ENCODE data around the gene MCC.

MCC gene

DNA sequence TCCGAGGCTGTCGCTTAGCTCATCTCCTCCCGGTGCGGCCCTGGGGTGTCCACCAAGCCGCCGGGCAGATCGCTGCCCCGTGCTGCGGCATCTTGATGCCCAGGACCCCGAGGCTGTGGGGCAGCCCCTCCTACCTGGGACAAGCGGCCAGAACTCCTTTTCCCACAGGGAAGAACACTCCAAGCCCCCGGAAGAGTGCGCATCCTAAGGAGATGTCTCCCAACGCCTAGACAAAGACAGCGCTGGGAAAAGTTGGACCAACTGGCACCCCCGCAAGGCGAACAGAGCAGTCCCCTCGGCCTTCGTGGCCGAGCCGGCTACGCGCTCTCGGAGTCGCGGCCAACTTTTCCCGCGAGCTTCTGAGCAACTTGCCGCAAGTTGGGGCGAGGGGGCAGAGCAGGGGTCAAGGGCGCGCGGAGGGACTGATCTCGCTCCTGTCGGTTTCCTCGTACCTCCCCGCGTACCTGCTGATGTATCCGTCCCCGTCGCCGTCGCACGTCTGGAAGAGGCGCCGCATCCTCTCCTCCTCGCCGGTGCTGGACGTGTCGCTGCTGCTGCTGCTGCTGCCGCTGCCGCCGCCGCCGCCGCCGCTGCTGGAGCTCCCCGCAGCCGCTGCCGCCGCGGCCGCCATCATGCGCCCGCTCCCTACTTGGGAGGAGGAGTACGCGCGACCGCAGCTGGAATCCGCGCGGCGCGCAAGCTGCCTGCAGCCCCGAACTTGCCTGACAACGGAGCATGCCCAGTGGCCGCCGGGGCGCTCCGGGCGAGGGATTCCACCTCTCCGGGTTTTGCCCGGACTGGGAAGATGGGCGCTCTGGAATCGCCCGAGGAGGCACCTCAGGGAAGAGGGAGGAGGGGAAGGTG, at the start of gene MCC:
Gene MCC (minus strand): TSS at position 673 of the 864 bp plus-strand sequence.
- Histone ChIP-seq H3K9me2 (replicated peaks; ENCODE audit: insufficient read depth, low read length) (no peaks in the 10 kb centered on the region), H3K27ac (ENCODE audit: low read depth, low read length) (no peak within 1 kb of the TSS), H3K27me3 (ENCODE audit: low read length) (no peaks in the 10 kb centered on the region), H3K9ac (ENCODE audit: low read length) (no peak within 1 kb of the TSS), H3K4me3 (ENCODE audit: insufficient read depth, low read length, poor library complexity, severe bottlenecking) (no peak within 1 kb of the TSS), H4K20me1 (ENCODE audit: low read depth, low read length) (no peaks in the 10 kb centered on the region), H3F3A (ENCODE audit: insufficient read depth) (no peaks in the 10 kb centered on the region), H2AFZ (ENCODE audit: low read depth, low read length, severe bottlenecking) (no peak within 1 kb of the TSS), H3K79me2 (ENCODE audit: insufficient read depth, low read length) (no peaks in the 10 kb centered on the region), H3K9me3 (ENCODE audit: insufficient read depth, low read length) (peaks cover 6% of the 10 kb centered on the region; the same call in 1 of the 2 replicates), H3K4me2 (ENCODE audit: low read depth, low read length, poor library complexity, severe bottlenecking) (no peak within 1 kb of the TSS), H3K36me3 (ENCODE audit: low read length) (no peaks in the 10 kb centered on the region)
- TF ChIP-seq, protein P1, sequence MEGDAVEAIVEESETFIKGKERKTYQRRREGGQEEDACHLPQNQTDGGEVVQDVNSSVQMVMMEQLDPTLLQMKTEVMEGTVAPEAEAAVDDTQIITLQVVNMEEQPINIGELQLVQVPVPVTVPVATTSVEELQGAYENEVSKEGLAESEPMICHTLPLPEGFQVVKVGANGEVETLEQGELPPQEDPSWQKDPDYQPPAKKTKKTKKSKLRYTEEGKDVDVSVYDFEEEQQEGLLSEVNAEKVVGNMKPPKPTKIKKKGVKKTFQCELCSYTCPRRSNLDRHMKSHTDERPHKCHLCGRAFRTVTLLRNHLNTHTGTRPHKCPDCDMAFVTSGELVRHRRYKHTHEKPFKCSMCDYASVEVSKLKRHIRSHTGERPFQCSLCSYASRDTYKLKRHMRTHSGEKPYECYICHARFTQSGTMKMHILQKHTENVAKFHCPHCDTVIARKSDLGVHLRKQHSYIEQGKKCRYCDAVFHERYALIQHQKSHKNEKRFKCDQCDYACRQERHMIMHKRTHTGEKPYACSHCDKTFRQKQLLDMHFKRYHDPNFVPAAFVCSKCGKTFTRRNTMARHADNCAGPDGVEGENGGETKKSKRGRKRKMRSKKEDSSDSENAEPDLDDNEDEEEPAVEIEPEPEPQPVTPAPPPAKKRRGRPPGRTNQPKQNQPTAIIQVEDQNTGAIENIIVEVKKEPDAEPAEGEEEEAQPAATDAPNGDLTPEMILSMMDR (IDR thresholded peaks at IDR 0.05; ENCODE audit: insufficient read depth, low read length, poor library complexity, severe bottlenecking), result no peak
- TF ChIP-seq EZH2phosphoT487 (conservative IDR thresholded peaks at IDR 0.05; ENCODE audit: low read length), result no peak

DNA sequence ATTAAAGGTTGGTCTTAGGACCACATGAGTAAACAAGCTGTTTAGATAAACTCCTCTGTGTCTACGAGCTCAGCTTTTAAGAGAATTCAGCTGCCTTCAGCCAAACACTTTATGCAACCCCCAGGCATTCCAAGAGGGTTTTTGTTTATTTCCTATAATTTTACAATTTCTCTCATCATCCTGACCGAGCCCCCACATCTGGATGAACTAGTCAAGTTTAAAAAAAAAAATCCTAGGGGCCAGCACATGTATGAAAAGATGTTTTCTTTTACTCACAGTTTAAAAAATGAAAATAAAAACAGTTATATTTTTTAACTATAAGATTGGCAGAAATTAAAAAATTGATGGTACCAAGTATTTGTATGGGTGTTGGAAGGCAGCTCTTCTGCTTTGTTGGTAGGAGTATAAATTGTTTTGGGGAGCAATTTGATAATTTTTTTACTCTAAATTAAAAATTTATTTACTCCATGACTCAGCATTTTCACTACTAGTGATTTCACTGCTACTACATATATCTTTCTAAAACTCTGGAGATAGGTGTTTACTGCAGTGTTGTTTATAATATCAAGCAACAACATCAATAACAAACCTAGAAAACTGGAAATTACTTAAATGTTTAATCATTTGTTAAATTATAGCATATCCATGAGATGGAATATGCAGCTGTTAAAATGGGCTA, 43.4 kb upstream of the MCC start:
- Histone ChIP-seq H3K9me2 (replicated peaks; ENCODE audit: insufficient read depth, low read length) (no peaks in the 10 kb centered on the region), H3K27ac (ENCODE audit: low read depth, low read length) (no peak overlapping the region), H3K9ac (ENCODE audit: low read length) (no peak overlapping the region), H3K79me2 (ENCODE audit: insufficient read depth, low read length) (peaks cover 26% of the 10 kb centered on the region; the same call in 1 of the 2 replicates), H4K20me1 (ENCODE audit: low read depth, low read length) (no peaks in the 10 kb centered on the region), H3K36me3 (ENCODE audit: low read length) (peaks cover 84% of the 10 kb centered on the region), H3K27me3 (ENCODE audit: low read length) (no peaks in the 10 kb centered on the region), H3F3A (ENCODE audit: insufficient read depth) (0 out of 2 replicates have a peak, but pooled peaks cover 4% of the 10 kb centered on the region), H3K4me3 (ENCODE audit: insufficient read depth, low read length, poor library complexity, severe bottlenecking) (no peak overlapping the region), H2AFZ (ENCODE audit: low read depth, low read length, severe bottlenecking) (no peak overlapping the region), H3K9me3 (ENCODE audit: insufficient read depth, low read length) (peaks cover 18% of the 10 kb centered on the region; the same call in 1 of the 2 replicates), H3K4me2 (ENCODE audit: low read depth, low read length, poor library complexity, severe bottlenecking) (no peak overlapping the region)
- TF ChIP-seq, protein P1 (IDR thresholded peaks at IDR 0.05; ENCODE audit: insufficient read depth, low read length, poor library complexity, severe bottlenecking), result no peak
- no peak for TF ChIP-seq EZH2phosphoT487 (conservative IDR thresholded peaks at IDR 0.05; ENCODE audit: low read length)

DNA sequence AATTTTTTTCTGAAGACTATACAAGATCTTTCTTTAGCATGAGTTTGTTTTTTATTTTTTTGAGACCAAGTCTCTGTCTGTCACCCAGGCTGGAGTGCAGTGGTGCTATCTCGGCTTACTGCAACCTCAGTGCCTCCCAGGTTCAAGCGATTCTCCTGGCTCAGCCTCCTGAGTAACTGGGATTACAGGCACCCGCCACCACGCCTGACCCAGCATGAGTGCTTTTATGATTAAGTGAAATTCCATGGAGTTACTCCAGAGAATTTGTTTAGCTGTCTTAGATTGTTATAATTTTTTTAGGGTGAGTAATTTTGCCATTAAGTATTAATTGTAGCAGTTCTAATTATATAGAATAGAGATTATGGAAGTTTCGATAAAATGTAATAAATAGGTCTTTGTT, 39.5 kb upstream of the MCC start:
- Histone ChIP-seq H3K27ac (ENCODE audit: low read depth, low read length) (no peak overlapping the region), H3K27me3 (ENCODE audit: low read length) (no peaks in the 10 kb centered on the region), H3F3A (ENCODE audit: insufficient read depth) (0 out of 2 replicates have a peak, but pooled peaks cover 15% of the 10 kb centered on the region), H3K9me2 (replicated peaks; ENCODE audit: insufficient read depth, low read length) (no peaks in the 10 kb centered on the region), H3K4me2 (ENCODE audit: low read depth, low read length, poor library complexity, severe bottlenecking) (no peak overlapping the region), H3K4me3 (ENCODE audit: insufficient read depth, low read length, poor library complexity, severe bottlenecking) (no peak overlapping the region), H3K36me3 (ENCODE audit: low read length) (peaks cover 66% of the 10 kb centered on the region), H3K9ac (ENCODE audit: low read length) (no peak overlapping the region), H3K79me2 (ENCODE audit: insufficient read depth, low read length) (peaks cover 57% of the 10 kb centered on the region), H2AFZ (ENCODE audit: low read depth, low read length, severe bottlenecking) (no peak overlapping the region), H4K20me1 (ENCODE audit: low read depth, low read length) (no peaks in the 10 kb centered on the region), H3K9me3 (ENCODE audit: insufficient read depth, low read length) (peaks cover 18% of the 10 kb centered on the region; the same call in 1 of the 2 replicates)
- no peak for TF ChIP-seq EZH2phosphoT487 (conservative IDR thresholded peaks at IDR 0.05; ENCODE audit: low read length)
- TF ChIP-seq, protein P1 (IDR thresholded peaks at IDR 0.05; ENCODE audit: insufficient read depth, low read length, poor library complexity, severe bottlenecking), result no peak
